ENCODE results near the gene ADCYAP1R1.

GRCh38 chr7:31104361-31105255 is 52.5 kb downstream of the ADCYAP1R1 start:
- TF ChIP-seq CTCF (IDR thresholded peaks at IDR 0.05), result no peak
- TF ChIP-seq POLR2A (IDR thresholded peaks at IDR 0.05), result no peak

All from Peyer's patch (tissue), 4 donors.